NB4 (cell line): Measurements from ENCODE around the gene SPTBN5.

Source experiments
- MYC ChIP-seq: IDR thresholded peaks from 2 replicates; pipeline ENCODE4 v1.6.1; 2011; ENCODE audit warnings: low read depth, low read length
- POLR2A ChIP-seq: IDR thresholded peaks from 2 replicates; pipeline ENCODE4 v1.6.1; 2011; ENCODE audit warnings: mild to moderate bottlenecking; ENCODE audit not compliant: insufficient read length; ENCODE audit errors: extremely low read depth
- TF ChIP-seq, protein P1 (sequence below): IDR thresholded peaks from one replicate; pipeline ENCODE4 v1.5.1; 2012; ENCODE audit warnings: low read depth, low read length
- TF ChIP-seq, protein P2 (sequence below): IDR thresholded peaks from 2 replicates; pipeline ENCODE4 v1.6.1; 2011; ENCODE audit warnings: low read depth, low read length

DNA sequence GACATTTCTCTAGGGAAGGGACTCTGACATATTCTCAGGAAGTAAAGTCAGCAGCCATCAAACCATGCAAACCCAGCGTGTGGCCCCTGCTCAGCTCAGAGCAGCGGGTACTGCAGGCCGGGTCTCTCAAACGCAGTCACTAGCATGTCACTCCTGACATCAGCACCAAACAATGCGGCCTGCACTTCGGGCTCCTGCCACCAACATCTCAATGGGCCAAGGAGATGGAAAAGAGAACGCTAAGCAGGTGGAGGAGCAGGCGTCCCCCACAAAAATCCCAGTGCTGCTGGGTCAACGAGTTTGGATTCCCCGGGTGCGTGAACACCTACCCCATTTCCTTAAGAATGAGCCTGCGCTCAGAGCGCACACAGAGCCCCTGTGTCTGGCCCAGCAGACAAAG, 9.9 kb upstream of the SPTBN5 start:
- TF ChIP-seq POLR2A, result no peak
- TF ChIP-seq, protein P1, sequence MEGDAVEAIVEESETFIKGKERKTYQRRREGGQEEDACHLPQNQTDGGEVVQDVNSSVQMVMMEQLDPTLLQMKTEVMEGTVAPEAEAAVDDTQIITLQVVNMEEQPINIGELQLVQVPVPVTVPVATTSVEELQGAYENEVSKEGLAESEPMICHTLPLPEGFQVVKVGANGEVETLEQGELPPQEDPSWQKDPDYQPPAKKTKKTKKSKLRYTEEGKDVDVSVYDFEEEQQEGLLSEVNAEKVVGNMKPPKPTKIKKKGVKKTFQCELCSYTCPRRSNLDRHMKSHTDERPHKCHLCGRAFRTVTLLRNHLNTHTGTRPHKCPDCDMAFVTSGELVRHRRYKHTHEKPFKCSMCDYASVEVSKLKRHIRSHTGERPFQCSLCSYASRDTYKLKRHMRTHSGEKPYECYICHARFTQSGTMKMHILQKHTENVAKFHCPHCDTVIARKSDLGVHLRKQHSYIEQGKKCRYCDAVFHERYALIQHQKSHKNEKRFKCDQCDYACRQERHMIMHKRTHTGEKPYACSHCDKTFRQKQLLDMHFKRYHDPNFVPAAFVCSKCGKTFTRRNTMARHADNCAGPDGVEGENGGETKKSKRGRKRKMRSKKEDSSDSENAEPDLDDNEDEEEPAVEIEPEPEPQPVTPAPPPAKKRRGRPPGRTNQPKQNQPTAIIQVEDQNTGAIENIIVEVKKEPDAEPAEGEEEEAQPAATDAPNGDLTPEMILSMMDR, result no peak
- TF ChIP-seq, protein P2, sequence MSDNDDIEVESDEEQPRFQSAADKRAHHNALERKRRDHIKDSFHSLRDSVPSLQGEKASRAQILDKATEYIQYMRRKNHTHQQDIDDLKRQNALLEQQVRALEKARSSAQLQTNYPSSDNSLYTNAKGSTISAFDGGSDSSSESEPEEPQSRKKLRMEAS, result no peak
- no peak for TF ChIP-seq MYC
